ENCODE data around the gene PSMA6. TPM values are rescaled to one million over a fixed set of nuclear protein-coding genes. Genes with fewer than 3 reads are reported as not detected.
"Not testable (repeated sequence)": the region's sequence is repeated elsewhere in the genome, so short reads cannot be mapped to it uniquely, and the experiment has no call there.

PSMA6 gene
- total RNA-seq, 1 donor from 2014 or later, result 225 TPM

- peaks cover 4% of the 10 kb centered on the region for H3K4me1 ChIP-seq (ENCODE audit: insufficient read depth, low read length)
- no peaks in the 10 kb centered on the region for H3K36me3 ChIP-seq (ENCODE audit: insufficient read depth, low read length)
- DNase-seq (ENCODE audit: low read depth) (no peak), FAIRE-seq (no peak)
- no peaks in the 10 kb centered on the region for H3K9me3 ChIP-seq (ENCODE audit: insufficient read depth, low read depth, low read length)
- peaks cover 91% of the 10 kb centered on the region for H4K20me1 ChIP-seq (ENCODE audit: insufficient read depth, low read length)
- peaks cover 23% of the 10 kb centered on the region for H3K4me1 Mint-ChIP-seq (ENCODE audit: low read depth, unreplicated experiment)
- H3K27me3 ChIP-seq (ENCODE audit: insufficient read depth, low read length), result no peaks in the 10 kb centered on the region
- no peak overlapping the region for H3K4me3 ChIP-seq (ENCODE audit: insufficient read depth, low read depth, low read length)
- TF ChIP-seq CTCF (IDR thresholded peaks at IDR 0.05; ENCODE audit: insufficient read depth, low read depth, low read length), result no peak
- TF ChIP-seq EZH2 (IDR thresholded peaks at IDR 0.05; ENCODE audit: insufficient read depth, low read length), result no peak
- no peak overlapping the region for H3K27ac ChIP-seq (ENCODE audit: low read depth, low read length)
- no peak overlapping the region for H2AFZ ChIP-seq (ENCODE audit: low read depth, low read length)
- no peak overlapping the region for H3K4me3 Mint-ChIP-seq (ENCODE audit: unreplicated experiment)
- H3K36me3 Mint-ChIP-seq (ENCODE audit: low read depth, unreplicated experiment), result peaks cover 3% of the 10 kb centered on the region
- H3K4me2 ChIP-seq (ENCODE audit: low read length), result no peak overlapping the region
- no peak overlapping the region for H3K27ac Mint-ChIP-seq (ENCODE audit: unreplicated experiment)
- H3K79me2 ChIP-seq (ENCODE audit: insufficient read depth, low read length), result peaks cover 100% of the 10 kb centered on the region
- no peaks in the 10 kb centered on the region for H3K27me3 Mint-ChIP-seq (ENCODE audit: low read depth, unreplicated experiment)
- no peaks in the 10 kb centered on the region for H3K9me3 Mint-ChIP-seq (ENCODE audit: unreplicated experiment)
- no peak overlapping the region for H3K9ac ChIP-seq (ENCODE audit: low read length)
Measured at GRCh38 chr14:35300228-35300627, 8.0 kb downstream of the PSMA6 start.

GRCh38 chr14:35301334-35301733 lies 9.2 kb downstream of the PSMA6 start:
- H3K27ac Mint-ChIP-seq (ENCODE audit: unreplicated experiment); H3K4me1 ChIP-seq (ENCODE audit: insufficient read depth, low read length); H3K4me3 Mint-ChIP-seq (ENCODE audit: unreplicated experiment); H3K27me3 Mint-ChIP-seq (ENCODE audit: low read depth, unreplicated experiment); H3K9ac ChIP-seq (ENCODE audit: low read length); H3K4me2 ChIP-seq (ENCODE audit: low read length); H3K27me3 ChIP-seq (ENCODE audit: insufficient read depth, low read length); H3K36me3 Mint-ChIP-seq (ENCODE audit: low read depth, unreplicated experiment); FAIRE-seq; H2AFZ ChIP-seq (ENCODE audit: low read depth, low read length); H3K36me3 ChIP-seq (ENCODE audit: insufficient read depth, low read length); DNase-seq (ENCODE audit: low read depth); H3K9me3 Mint-ChIP-seq (ENCODE audit: unreplicated experiment); H3K27ac ChIP-seq (ENCODE audit: low read depth, low read length); H3K9me3 ChIP-seq (ENCODE audit: insufficient read depth, low read depth, low read length); H3K4me3 ChIP-seq (ENCODE audit: insufficient read depth, low read depth, low read length): not testable (repeated sequence)
- Histone ChIP-seq H4K20me1 (ENCODE audit: insufficient read depth, low read length) (peaks cover 92% of the 10 kb centered on the region), H3K79me2 (ENCODE audit: insufficient read depth, low read length) (peaks cover 100% of the 10 kb centered on the region)
- peaks cover 18% of the 10 kb centered on the region for H3K4me1 Mint-ChIP-seq (ENCODE audit: low read depth, unreplicated experiment)

DNA sequence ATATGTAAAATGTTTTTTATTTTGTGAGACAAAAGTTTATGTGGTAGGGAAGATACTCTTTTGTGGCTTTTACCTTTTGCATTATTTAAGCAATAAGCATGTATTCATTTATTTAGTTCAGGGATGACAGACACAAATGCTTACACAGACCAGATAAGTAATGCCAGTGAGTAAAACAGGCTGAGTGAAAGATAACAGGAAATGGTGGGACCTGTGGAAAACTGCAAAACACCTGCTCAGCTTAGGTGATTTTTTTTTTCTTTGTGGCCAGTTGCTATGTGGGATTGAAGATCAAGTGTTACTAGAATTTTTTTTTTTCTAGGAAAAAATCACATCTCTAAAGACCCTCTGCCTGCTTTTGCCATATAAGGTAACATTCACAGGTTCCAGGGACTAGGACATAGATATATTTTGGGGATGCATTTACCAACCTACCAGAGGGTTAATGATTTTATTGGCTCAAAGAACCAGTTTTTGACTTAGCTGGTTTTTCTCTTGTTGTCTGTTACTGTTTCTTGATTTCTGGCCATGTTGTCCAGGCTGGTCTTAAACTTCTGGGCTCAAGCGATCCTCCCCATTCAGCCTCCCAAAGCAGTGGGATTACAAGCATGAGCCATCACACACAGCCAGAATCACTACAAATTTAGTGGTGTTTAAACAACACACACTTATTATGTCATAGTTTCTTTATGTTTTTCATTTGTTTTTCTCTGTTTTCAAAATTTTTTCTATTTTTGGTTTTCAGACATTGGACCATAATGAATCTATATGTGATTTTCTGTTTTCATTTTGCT lies 9.8 kb downstream of the PSMA6 start:
- Histone ChIP-seq H3K4me1 (ENCODE audit: insufficient read depth, low read length) (peaks cover 4% of the 10 kb centered on the region), H3K27ac (ENCODE audit: low read depth, low read length) (no peak overlapping the region), H2AFZ (ENCODE audit: low read depth, low read length) (no peak overlapping the region), H3K9me3 (ENCODE audit: insufficient read depth, low read depth, low read length) (no peaks in the 10 kb centered on the region), H3K27me3 (ENCODE audit: insufficient read depth, low read length) (no peaks in the 10 kb centered on the region), H3K79me2 (ENCODE audit: insufficient read depth, low read length) (peaks cover 100% of the 10 kb centered on the region), H4K20me1 (ENCODE audit: insufficient read depth, low read length) (peaks cover 92% of the 10 kb centered on the region), H3K36me3 (ENCODE audit: insufficient read depth, low read length) (no peaks in the 10 kb centered on the region), H3K4me3 (ENCODE audit: insufficient read depth, low read depth, low read length) (no peak overlapping the region), H3K9ac (ENCODE audit: low read length) (no peak overlapping the region), H3K4me2 (ENCODE audit: low read length) (no peak overlapping the region)
- H3K27me3 Mint-ChIP-seq (ENCODE audit: low read depth, unreplicated experiment), result no peaks in the 10 kb centered on the region
- TF ChIP-seq CTCF (IDR thresholded peaks at IDR 0.05; ENCODE audit: insufficient read depth, low read depth, low read length), result no peak
- TF ChIP-seq EZH2 (IDR thresholded peaks at IDR 0.05; ENCODE audit: insufficient read depth, low read length), result no peak
- no peak for FAIRE-seq
- DNase-seq (ENCODE audit: low read depth), result no peak
- H3K4me3 Mint-ChIP-seq (ENCODE audit: unreplicated experiment), result no peak overlapping the region
- no peak overlapping the region for H3K27ac Mint-ChIP-seq (ENCODE audit: unreplicated experiment)
- H3K36me3 Mint-ChIP-seq (ENCODE audit: low read depth, unreplicated experiment), result no peaks in the 10 kb centered on the region
- H3K9me3 Mint-ChIP-seq (ENCODE audit: unreplicated experiment), result no peaks in the 10 kb centered on the region
- H3K4me1 Mint-ChIP-seq (ENCODE audit: low read depth, unreplicated experiment), result peaks cover 18% of the 10 kb centered on the region
